ENCODE results near the gene ZBTB2. TPM values are rescaled to one million over a fixed set of nuclear protein-coding genes. Genes with fewer than 3 reads are reported as not detected.

ZBTB2 gene
- total RNA-seq, 1 experiment from 2014 or later = 31.4 TPM

DNA sequence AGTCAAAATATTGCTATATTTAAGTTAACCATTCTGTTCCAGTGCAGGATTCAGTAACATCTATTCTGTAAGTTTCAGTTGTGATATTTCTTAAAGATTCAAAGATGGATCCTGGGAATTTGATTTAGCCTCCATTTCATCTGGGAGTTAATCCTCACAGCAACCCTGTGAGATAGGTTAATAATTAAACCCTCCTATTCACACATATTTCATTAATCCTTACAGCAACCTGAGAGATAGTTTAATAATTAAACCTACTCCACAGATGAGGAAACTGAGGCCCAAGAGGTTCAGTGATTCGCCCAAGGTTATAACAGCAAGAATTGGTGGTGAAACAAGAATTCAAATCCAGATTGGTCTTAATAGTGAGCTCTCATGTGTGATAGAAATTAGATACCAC is 10.9 kb upstream of the ZBTB2 start:
- Histone ChIP-seq H2AFZ (ENCODE audit: low read length) (no peak overlapping the region), H3K4ac (ENCODE audit: low read depth, low read length) (no peak overlapping the region), H3K27me3 (ENCODE audit: insufficient read depth, low read length) (no peaks in the 10 kb centered on the region), H3K9ac (ENCODE audit: extremely low read depth, insufficient read length, low read length) (no peak overlapping the region), H2BK120ac (ENCODE audit: low read depth, low read length, poor library complexity, severe bottlenecking) (no peak overlapping the region), H2AK5ac (ENCODE audit: insufficient read length, low read length) (no peak overlapping the region), H3K18ac (ENCODE audit: insufficient read length, low read depth, low read length) (no peak overlapping the region), H3K9me3 (ENCODE audit: control insufficient read depth, low read depth, low read length) (no peaks in the 10 kb centered on the region), H4K8ac (replicated peaks; ENCODE audit: insufficient read length, low read depth, low read length) (no peak overlapping the region), H3K23me2 (ENCODE audit: insufficient read length, low read depth, low read length, poor library complexity, severe bottlenecking) (no peaks in the 10 kb centered on the region), H2BK15ac (ENCODE audit: low read depth, low read length) (no peak overlapping the region), H3K4me1 (ENCODE audit: insufficient read depth, low read length) (no peaks in the 10 kb centered on the region), H2BK12ac (ENCODE audit: insufficient read length, low read depth, low read length) (no peak overlapping the region), H4K91ac (ENCODE audit: insufficient read length, low read depth, low read length) (no peak overlapping the region), H3K14ac (ENCODE audit: insufficient read depth, low read length) (no peak overlapping the region), H3K27ac (ENCODE audit: insufficient read length, low read depth, low read length) (no peak overlapping the region), H3K79me2 (ENCODE audit: insufficient read depth, low read length) (peaks cover 26% of the 10 kb centered on the region), H3K79me1 (ENCODE audit: insufficient read depth, low read depth, low read length, poor library complexity, severe bottlenecking) (peaks cover 8% of the 10 kb centered on the region), H3K56ac (ENCODE audit: insufficient read length, low read depth, low read length) (no peak overlapping the region), H4K5ac (ENCODE audit: insufficient read length, low read depth, low read length) (no peak overlapping the region), H2BK5ac (ENCODE audit: insufficient read length, low read length) (no peak overlapping the region), H3K23ac (ENCODE audit: insufficient read length, low read depth, low read length) (no peak overlapping the region), H3K4me2 (ENCODE audit: insufficient read depth, insufficient read length, low read length) (no peak overlapping the region), H2BK20ac (ENCODE audit: low read depth, low read length, poor library complexity, severe bottlenecking) (no peak overlapping the region), H4K20me1 (ENCODE audit: control insufficient read depth, insufficient read depth, insufficient read length) (no peaks in the 10 kb centered on the region), H3T11ph (ENCODE audit: low read length) (no peak overlapping the region)
- no peaks in the 10 kb centered on the region for H3K27me3 Mint-ChIP-seq (ENCODE audit: low read depth)
- H3K36me3 Mint-ChIP-seq (ENCODE audit: insufficient read depth in 1 of 3, low read depth in 3 of 3) = peaks cover 23 to 35% (median 27%) of the 10 kb centered on the region in 3 experiments
- no peaks in the 10 kb centered on the region; a peak in 1 of 5 replicates for H3K9me3 Mint-ChIP-seq
- TF ChIP-seq, protein P1, sequence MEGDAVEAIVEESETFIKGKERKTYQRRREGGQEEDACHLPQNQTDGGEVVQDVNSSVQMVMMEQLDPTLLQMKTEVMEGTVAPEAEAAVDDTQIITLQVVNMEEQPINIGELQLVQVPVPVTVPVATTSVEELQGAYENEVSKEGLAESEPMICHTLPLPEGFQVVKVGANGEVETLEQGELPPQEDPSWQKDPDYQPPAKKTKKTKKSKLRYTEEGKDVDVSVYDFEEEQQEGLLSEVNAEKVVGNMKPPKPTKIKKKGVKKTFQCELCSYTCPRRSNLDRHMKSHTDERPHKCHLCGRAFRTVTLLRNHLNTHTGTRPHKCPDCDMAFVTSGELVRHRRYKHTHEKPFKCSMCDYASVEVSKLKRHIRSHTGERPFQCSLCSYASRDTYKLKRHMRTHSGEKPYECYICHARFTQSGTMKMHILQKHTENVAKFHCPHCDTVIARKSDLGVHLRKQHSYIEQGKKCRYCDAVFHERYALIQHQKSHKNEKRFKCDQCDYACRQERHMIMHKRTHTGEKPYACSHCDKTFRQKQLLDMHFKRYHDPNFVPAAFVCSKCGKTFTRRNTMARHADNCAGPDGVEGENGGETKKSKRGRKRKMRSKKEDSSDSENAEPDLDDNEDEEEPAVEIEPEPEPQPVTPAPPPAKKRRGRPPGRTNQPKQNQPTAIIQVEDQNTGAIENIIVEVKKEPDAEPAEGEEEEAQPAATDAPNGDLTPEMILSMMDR (conservative IDR thresholded peaks at IDR 0.05) = no peak
- no peak overlapping the region for H3K27ac Mint-ChIP-seq
- WGBS (ENCODE audit: extremely low coverage, insufficient read length, low lambda C conversion rate) = no CpG with 5 or more reads among the region's 1 CpG
- H3K4me1 Mint-ChIP-seq = peaks cover 0 to 6% of the 10 kb centered on the region in 2 experiments; a peak in 1 of 4 replicates
- H3K4me3 Mint-ChIP-seq = no peak overlapping the region
- no peak for DNase-seq
